Prostate gland (tissue), 2 donors: ENCODE data around the gene DPYD.

ENCODE experiments used
- CTCF ChIP-seq, 4 experiments: fragments of 200-600 bp in 2 of 4; fragments of 450-650 bp in 2 of 4; sonication (generic) in 2 of 4; IDR thresholded peaks; 1 replicate in 3 of 4; 2 replicates in 1 of 4; pipeline ENCODE4 v1.5.1; 2016 to 2019; ENCODE audit warnings: antibody characterized with exemption in 4 of 4, mild to moderate bottlenecking in 2 of 4, moderate library complexity in 2 of 4
- POLR2A ChIP-seq: fragments of 450-650 bp; IDR thresholded peaks from one replicate; pipeline ENCODE4 v1.6.1; 2016; ENCODE audit warnings: antibody characterized with exemption, mild to moderate bottlenecking
- POLR2AphosphoS5 ChIP-seq: sonication (generic); formaldehyde crosslinking; IDR thresholded peaks from one replicate; pipeline ENCODE4 v1.6.1; 2017; ENCODE audit warnings: antibody characterized with exemption

GRCh38 chr1:97867127-97867526 lies 53.7 kb downstream of the DPYD start:
- TF ChIP-seq POLR2A: no peak
- no peak for TF ChIP-seq CTCF (IDR thresholded peaks at IDR 0.05)
- TF ChIP-seq POLR2AphosphoS5: no peak
